Peyer's patch (tissue), 4 donors: ENCODE data around the gene PCSK5. TPM values are rescaled to one million over a fixed set of nuclear protein-coding genes. Genes with fewer than 3 reads are reported as not detected.

Source experiments
- DNase-seq, 3 donors: peaks; one replicate each; pipeline ENCODE4 v3.0.0-alpha.2; 2017 to 2019
- H3K27ac ChIP-seq, 4 donors: fragments of 200-600 bp; sonication (generic); one replicate each; pipeline ENCODE4 v1.5.1; 2016 to 2019
- H3K27me3 ChIP-seq, 2 donors: fragments of 200-600 bp; sonication (generic); one replicate each; pipeline ENCODE4 v1.5.1; 2019
- H3K36me3 ChIP-seq, 3 donors: fragments of 200-600 bp; sonication (generic); one replicate each; pipeline ENCODE4 v1.5.1; 2016 to 2019
- H3K4me1 ChIP-seq, 4 donors: fragments of 200-600 bp; sonication (generic); one replicate each; pipeline ENCODE4 v1.5.1; 2016 to 2019
- H3K4me3 ChIP-seq, 4 donors: fragments of 200-600 bp; sonication (generic); 1 replicate in 3 of 4; 2 replicates in 1 of 4; pipeline ENCODE4 v1.5.1; 2016 to 2019; ENCODE audit warnings: mild to moderate bottlenecking in 1 of 4
- H3K9me3 ChIP-seq, 4 donors: fragments of 200-600 bp; sonication (generic); one replicate each; pipeline ENCODE4 v1.5.1; 2016 to 2019; ENCODE audit warnings: mild to moderate bottlenecking in 1 of 4
- CTCF ChIP-seq, 6 experiments: fragments of 450-650 bp in 4 of 6; fragments of 200-600 bp in 2 of 6; sonication (generic) in 1 of 6; IDR thresholded peaks; one replicate each; pipeline ENCODE4 v1.5.1; 2017 to 2019; ENCODE audit warnings: antibody characterized with exemption in 6 of 6, mild to moderate bottlenecking in 3 of 6, moderate library complexity in 1 of 6
- POLR2A ChIP-seq, 2 donors: fragments of 450-650 bp; IDR thresholded peaks; one replicate each; pipeline ENCODE4 v1.5.1; 2017; ENCODE audit warnings: antibody characterized with exemption in 2 of 2, mild to moderate bottlenecking in 2 of 2, moderate library complexity in 2 of 2
- total RNA-seq, 4 donors: library from RNA; depleted of rRNA; stranded (reverse); fragments of >200 nt; gene quantifications; one replicate each; pipeline ENCODE4 v1.1.0, GENCODE V29; 2016

PCSK5 gene
- 100 to 1,000 TPM in 3 of 4 donors, 10 to 100 TPM in 1; 77.6 to 488 (median 411) TPM for total RNA-seq

GRCh38 chr9:75890472-75891276 lies at the start of gene PCSK5:
Gene PCSK5 (plus strand): TSS chr9:75890673. CDS start chr9:75891182, 509 bp downstream.
- peaks cover 0 to 35% (median 0%) of the 10 kb centered on the region in 4 donors for H3K4me1 ChIP-seq
- peak within 1 kb of the TSS; percentile 81 to 96 (median 88) for H3K27ac ChIP-seq
- H3K36me3 ChIP-seq, result no peaks in the 10 kb centered on the region
- H3K9me3 ChIP-seq, result no peaks in the 10 kb centered on the region
- DNase-seq, result peak; percentile 63 to 95 (median 94)
- peak within 1 kb of the TSS; percentile 54 to 99 (median 86) for H3K4me3 ChIP-seq
- TF ChIP-seq CTCF (IDR thresholded peaks at IDR 0.05) (peak in 2 of 6 experiments; percentile 41 to 48), POLR2A (IDR thresholded peaks at IDR 0.05) (peak; percentile 97 to 98)
- no peaks in the 10 kb centered on the region for H3K27me3 ChIP-seq

GRCh38 chr9:75844321-75844720 lies 46.2 kb upstream of the PCSK5 start:
- Histone ChIP-seq H3K27ac (no peak overlapping the region), H3K27me3 (no peaks in the 10 kb centered on the region), H3K4me1 (no peaks in the 10 kb centered on the region), H3K36me3 (no peaks in the 10 kb centered on the region), H3K9me3 (no peaks in the 10 kb centered on the region), H3K4me3 (no peak overlapping the region)
- TF ChIP-seq POLR2A (IDR thresholded peaks at IDR 0.05) (no peak), CTCF (IDR thresholded peaks at IDR 0.05) (no peak)
- DNase-seq, result no peak

- no peak for TF ChIP-seq POLR2A (IDR thresholded peaks at IDR 0.05)
- TF ChIP-seq CTCF (IDR thresholded peaks at IDR 0.05), result no peak
- Histone ChIP-seq H3K4me1 (no peaks in the 10 kb centered on the region), H3K27me3 (no peaks in the 10 kb centered on the region), H3K9me3 (no peaks in the 10 kb centered on the region), H3K36me3 (no peaks in the 10 kb centered on the region), H3K27ac (no peak overlapping the region), H3K4me3 (no peak overlapping the region)
- no peak for DNase-seq
Measured at GRCh38 chr9:75845806-75846205, 44.7 kb upstream of the PCSK5 start.

- TF ChIP-seq POLR2A (IDR thresholded peaks at IDR 0.05) (no peak), CTCF (IDR thresholded peaks at IDR 0.05) (no peak)
- Histone ChIP-seq H3K27me3 (no peaks in the 10 kb centered on the region), H3K27ac (no peak overlapping the region), H3K9me3 (no peaks in the 10 kb centered on the region), H3K36me3 (no peaks in the 10 kb centered on the region), H3K4me3 (no peak overlapping the region), H3K4me1 (no peaks in the 10 kb centered on the region)
- DNase-seq, result no peak
Measured at GRCh38 chr9:75847085-75847484, 43.4 kb upstream of the PCSK5 start.

- Histone ChIP-seq H3K9me3 (no peaks in the 10 kb centered on the region), H3K36me3 (no peaks in the 10 kb centered on the region), H3K4me3 (no peak overlapping the region), H3K4me1 (no peaks in the 10 kb centered on the region), H3K27me3 (no peaks in the 10 kb centered on the region), H3K27ac (no peak overlapping the region)
- DNase-seq, result no peak
- TF ChIP-seq POLR2A (IDR thresholded peaks at IDR 0.05) (no peak), CTCF (IDR thresholded peaks at IDR 0.05) (no peak)
Measured at GRCh38 chr9:75850459-75851200, 39.8 kb upstream of the PCSK5 start.
